ENCODE measurements around the gene SRGAP2C.
"Not testable (repeated sequence)": the region's sequence is repeated elsewhere in the genome, so short reads cannot be mapped to it uniquely, and the experiment has no call there.

The SRGAP2C gene

GRCh38 chr1:121385162-121385561 lies 200.4 kb downstream of the SRGAP2C start:
- DNase-seq (ENCODE audit: low spot score): not testable (repeated sequence)

DNA sequence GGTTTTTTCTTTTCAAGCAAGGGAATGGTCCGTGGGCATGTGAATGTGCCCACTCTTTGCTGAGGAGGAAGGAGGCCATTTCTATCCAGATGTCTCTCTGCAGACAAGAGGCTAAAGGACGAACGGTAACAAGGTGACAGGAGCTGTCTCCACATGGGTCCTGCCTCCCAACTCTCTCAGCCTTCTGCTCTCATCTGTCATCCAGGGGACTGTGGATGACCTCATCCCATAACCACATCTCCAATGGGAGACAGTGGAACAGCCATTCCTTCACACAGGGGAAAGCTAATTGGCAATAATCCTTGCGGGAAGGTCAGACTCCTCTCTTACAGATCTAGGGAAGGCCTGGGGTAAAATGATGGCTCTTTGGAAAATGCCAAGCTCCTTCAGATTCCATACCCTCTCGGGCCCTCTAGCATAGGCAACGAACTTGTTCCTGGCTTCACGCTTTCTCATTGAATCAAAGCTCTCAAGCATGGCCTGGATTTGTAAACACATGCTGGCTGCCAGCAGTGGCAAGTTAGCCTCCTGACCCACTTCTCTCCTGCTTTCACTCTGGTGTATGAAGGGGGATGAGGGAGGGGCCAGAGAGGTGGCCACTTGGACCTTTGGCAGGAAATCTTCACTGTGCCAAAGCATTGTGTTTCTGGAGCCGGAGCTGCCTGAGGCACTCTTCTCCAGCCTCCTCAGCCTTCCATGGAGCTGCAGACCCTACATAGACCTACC lies 201.0 kb downstream of the SRGAP2C start:
- not testable (repeated sequence) for DNase-seq (ENCODE audit: low spot score)

DNA sequence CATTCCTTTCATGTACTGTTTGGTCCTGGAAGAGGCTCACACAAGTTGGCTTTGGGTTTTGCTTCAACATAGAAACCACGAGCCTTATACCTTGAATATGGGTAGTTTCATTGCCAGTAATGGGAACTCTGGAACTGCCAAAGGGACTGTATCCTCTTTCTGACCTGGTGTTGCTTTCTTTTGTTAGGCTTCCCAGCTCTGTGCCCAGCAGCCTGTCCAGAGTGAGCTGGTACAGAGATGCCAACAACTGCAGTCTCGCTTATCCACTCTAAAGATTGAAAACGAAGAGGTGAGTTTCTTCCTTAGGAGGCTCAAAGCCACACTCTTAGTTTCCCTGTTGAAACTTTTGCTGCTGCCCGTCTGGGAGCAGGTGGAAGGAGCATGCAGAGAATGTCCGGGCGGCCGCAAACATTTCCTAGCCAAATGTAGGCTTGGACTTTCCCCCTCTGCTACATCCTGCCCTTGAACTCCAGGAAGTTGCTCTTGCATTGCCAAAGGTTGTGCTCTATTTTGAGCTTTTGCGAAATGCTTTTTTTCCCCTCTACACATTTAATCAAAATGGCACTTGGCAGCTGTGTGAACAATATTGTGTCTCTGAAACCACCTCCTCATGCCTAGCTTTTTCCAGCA lies 201.7 kb downstream of the SRGAP2C start:
- not testable (repeated sequence) for DNase-seq (ENCODE audit: low spot score)

DNA sequence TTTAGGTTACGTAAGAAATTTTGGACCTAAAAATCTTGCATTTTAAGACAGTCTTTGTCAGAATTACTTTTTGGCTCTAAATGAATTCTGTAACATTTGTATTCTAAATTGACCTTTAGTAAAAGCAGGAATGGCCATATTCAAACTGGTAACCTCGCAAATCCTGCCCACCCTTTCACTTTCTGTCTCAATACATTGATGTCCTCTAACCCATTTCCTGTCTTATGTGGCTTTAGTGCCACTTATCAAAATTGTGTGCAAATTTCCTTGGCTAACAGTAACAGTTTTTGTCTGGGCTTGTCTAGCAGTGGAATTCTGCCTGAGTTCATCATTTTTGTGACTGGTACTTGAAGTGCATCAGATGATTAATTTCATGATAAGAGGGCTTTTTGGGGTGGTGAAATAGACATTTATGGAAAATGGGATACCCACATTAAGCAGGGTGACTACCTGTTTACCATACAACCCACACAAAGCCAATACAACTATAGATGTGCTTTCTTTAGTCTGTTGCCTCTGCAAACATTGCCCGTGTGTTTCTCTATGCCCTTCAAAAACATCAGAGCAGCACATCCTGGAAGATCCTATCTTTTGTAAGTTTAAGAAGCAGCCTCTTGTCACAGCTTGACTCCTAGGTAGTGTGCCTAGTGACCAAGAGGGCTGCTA lies 205.3 kb downstream of the SRGAP2C start:
- not testable (repeated sequence) for DNase-seq (ENCODE audit: low spot score)

GRCh38 chr1:121392130-121392529 lies 207.4 kb downstream of the SRGAP2C start:
- not testable (repeated sequence) for DNase-seq (ENCODE audit: low spot score)

GRCh38 chr1:121395718-121396201 lies 211.0 kb downstream of the SRGAP2C start:
- DNase-seq (ENCODE audit: low spot score): not testable (repeated sequence)

DNA sequence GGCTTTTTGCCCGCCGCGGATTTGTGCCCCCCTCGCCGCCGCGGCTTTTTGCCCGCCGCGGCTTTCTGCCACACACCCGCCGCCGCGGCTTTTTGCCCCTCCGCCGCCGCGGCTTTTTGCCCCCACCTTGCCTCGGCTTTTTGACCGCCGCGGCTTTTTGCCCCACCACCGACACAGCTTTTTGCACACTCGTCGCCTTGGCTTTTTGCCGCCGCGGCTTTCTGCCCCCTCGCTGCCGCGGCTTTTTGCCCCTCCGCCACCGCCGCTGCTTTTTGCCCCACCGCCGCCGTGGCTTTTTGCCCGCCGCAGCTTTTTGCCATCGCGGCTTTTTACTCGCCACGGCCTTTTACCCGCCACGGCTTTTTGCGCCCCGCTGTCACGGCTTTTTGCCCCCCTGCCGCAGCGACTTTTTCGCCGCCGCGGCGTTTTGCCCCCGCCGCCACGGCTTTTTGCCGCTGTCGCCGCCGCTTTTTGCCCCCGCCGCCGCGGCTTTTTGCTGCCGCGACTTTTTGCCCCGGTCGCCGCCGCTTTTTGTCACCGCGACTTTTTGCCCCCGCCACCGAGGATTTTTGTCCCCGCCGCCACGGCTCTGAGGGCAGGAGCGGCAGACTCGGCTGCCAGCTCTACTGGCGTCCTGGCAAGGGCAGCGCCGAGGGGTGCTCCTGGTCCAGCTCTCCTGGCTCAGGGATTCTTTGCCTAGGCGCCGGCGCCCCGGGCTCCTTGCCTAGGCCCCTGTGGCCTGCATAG lies 211.7 kb downstream of the SRGAP2C start:
- DNase-seq (ENCODE audit: low spot score): not testable (repeated sequence)

- DNase-seq (ENCODE audit: low spot score): not testable (repeated sequence)
Measured at GRCh38 chr1:121397101-121397500, 212.3 kb downstream of the SRGAP2C start.

DNA sequence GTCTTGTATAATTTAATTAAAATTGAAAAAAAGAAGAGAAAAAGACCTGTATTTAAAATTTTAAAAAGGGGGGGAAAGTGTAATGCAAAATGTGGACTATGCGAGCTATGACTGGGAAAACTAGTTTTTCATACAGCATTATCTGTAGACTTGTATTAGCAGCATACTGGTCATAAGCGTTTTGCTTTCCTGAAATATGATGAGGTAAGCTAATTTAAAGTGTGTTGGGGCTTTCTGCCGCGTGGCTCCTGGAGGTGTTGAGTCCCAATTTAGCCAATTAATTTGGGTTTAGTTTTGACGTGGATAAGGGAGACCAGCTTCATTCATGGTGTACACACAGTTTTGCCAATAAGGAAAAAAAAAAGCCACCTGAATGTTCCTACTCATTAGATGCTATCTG lies 214.4 kb downstream of the SRGAP2C start:
- DNase-seq (ENCODE audit: low spot score): not testable (repeated sequence)

- not testable (repeated sequence) for DNase-seq (ENCODE audit: low spot score)
Measured at GRCh38 chr1:121400108-121400507, 215.3 kb downstream of the SRGAP2C start.

GRCh38 chr1:121400541-121401310 lies 216.0 kb downstream of the SRGAP2C start:
- DNase-seq (ENCODE audit: low spot score): not testable (repeated sequence)

GRCh38 chr1:121401375-121401955 lies 216.7 kb downstream of the SRGAP2C start:
- DNase-seq (ENCODE audit: low spot score): not testable (repeated sequence)

- DNase-seq (ENCODE audit: low spot score): not testable (repeated sequence)
Measured at GRCh38 chr1:121403254-121403653, 218.5 kb downstream of the SRGAP2C start.

GRCh38 chr1:121408354-121408753 lies 223.6 kb downstream of the SRGAP2C start:
- no peak for DNase-seq (ENCODE audit: low spot score)

GRCh38 chr1:121413821-121414220 lies 229.0 kb downstream of the SRGAP2C start:
- DNase-seq (ENCODE audit: low spot score): no peak

- peak; percentile 39 for DNase-seq (ENCODE audit: low spot score)
Measured at GRCh38 chr1:121414905-121415304, 230.1 kb downstream of the SRGAP2C start.

DNA sequence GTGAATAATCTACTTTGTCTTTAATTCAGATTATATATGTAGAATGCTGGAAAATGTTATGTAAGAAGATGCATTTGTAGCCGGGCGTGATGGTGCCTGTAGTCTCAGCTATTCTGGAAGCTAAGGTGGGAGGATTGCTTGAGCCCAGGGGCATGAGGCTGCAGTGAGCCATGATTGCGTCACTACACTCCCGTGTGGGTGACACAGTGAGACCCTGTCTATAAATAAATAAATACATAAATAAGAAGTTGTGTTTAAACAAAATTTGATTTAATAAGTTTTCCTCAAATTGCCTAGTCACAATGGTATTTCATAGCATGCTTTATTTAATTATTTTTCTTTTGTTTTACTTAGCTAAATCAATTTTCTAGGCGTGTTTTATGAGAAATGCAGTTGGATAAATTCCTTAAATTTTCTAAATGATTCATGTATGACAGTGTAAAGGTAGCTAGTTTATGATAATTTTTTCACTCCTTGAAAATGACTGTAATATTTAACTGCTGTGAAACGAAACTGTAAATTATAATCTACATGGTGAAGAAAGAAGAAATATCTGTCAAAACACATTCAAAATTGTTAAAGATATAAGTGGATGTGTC lies 232.6 kb downstream of the SRGAP2C start:
- peak; percentile 22 for DNase-seq (ENCODE audit: low spot score)

GRCh38 chr1:121418369-121419049 lies 233.7 kb downstream of the SRGAP2C start:
- DNase-seq (ENCODE audit: low spot score): peak; percentile 12

DNA sequence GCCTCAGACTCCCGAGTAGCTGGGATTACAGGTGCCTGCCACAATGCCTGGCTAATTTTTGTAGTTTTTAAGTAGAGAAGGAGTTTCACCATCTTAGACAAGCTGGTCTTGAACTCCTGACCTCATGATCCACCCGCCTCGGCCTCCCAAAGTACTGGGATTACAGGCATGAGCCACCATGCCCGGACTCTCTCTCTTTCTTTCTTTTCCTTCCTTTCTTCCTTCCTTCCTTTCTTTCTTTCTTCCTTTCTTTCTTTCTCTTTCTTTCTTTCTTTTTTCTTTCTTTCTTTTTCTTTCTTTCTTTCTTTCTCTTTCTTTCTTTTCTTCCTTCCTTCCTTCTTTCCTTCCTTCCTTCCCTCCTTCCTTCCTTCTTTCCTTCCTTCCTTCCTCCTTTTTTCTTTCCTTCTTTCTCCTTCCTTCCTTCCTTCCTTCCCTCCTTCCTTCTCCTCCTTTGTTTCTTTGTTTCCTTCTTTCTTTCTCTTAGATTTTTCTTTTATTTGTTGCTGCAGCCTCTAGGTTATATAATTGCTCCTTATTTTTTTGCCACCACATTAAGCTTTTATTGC lies 234.4 kb downstream of the SRGAP2C start:
- not testable (repeated sequence) for DNase-seq (ENCODE audit: low spot score)

Measured in kidney tubule cell (primary cell).